ENCODE data around the gene PPP2R2B.

DNA sequence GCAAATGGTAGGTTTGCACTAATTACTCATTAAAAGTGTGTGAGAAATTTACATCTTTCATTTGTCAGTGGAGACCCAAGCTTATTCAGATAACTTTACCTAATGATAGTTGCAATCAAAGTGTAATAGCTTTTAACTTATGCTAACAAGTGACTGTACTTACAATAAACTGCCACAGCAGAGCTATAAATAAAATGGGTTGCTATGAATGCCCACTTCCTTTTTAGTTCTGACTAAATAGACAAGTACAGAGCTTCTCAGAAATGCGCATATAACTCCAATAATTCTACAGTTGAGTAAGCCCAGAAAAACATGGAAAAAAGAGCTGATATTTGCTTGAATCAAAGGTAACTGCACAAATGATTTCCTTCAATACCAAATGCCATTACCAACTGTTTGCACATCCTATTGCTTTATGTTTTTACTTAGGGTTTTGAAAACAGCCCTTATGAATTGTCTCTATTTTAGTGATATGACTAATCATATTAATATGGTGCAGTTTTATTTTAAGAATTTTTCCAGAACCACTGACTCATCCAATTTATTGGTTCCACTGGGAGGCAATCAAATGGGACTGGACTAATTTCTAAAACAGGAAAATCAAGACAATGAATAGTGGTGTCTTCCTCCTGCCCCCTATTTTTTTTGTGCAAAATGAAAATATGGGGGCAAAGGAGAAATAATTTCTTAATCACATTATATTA lies 84.1 kb downstream of the PPP2R2B start:
- TF ChIP-seq EZH2 (IDR thresholded peaks at IDR 0.05; ENCODE audit: low read length, missing control alignments) = no peak
- TF ChIP-seq, protein P1, sequence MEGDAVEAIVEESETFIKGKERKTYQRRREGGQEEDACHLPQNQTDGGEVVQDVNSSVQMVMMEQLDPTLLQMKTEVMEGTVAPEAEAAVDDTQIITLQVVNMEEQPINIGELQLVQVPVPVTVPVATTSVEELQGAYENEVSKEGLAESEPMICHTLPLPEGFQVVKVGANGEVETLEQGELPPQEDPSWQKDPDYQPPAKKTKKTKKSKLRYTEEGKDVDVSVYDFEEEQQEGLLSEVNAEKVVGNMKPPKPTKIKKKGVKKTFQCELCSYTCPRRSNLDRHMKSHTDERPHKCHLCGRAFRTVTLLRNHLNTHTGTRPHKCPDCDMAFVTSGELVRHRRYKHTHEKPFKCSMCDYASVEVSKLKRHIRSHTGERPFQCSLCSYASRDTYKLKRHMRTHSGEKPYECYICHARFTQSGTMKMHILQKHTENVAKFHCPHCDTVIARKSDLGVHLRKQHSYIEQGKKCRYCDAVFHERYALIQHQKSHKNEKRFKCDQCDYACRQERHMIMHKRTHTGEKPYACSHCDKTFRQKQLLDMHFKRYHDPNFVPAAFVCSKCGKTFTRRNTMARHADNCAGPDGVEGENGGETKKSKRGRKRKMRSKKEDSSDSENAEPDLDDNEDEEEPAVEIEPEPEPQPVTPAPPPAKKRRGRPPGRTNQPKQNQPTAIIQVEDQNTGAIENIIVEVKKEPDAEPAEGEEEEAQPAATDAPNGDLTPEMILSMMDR (conservative IDR thresholded peaks at IDR 0.05 in 1 of 2, IDR thresholded peaks at IDR 0.05 in 1 of 2; ENCODE audit: low read depth in 1 of 2, low read length in 2 of 2) = no peak

Measured in fibroblast of lung (primary cell).